ENCODE data around the gene NHLRC2. TPM values are rescaled to one million over a fixed set of nuclear protein-coding genes. Genes with fewer than 3 reads are reported as not detected.

Gene NHLRC2
- total RNA-seq, 2 donors from 2014 or later: 37.7 to 54.9 TPM

GRCh38 chr10:113908236-113908635 lies 53.8 kb downstream of the NHLRC2 start:
- H3K36me3 Mint-ChIP-seq (ENCODE audit: low read depth): peaks cover 36% of the 10 kb centered on the region

GRCh38 chr10:113911113-113911512 lies 56.7 kb downstream of the NHLRC2 start:
- peaks cover 17% of the 10 kb centered on the region for H3K36me3 Mint-ChIP-seq (ENCODE audit: low read depth)
- WGBS, 2 experiments (ENCODE audit: insufficient coverage in 1 of 2, insufficient read length in 1 of 2): no CpG with 5 or more reads among the region's 1 CpG
- H3K4me1 Mint-ChIP-seq: no peaks in the 10 kb centered on the region
- no peak for DNase-seq
- TF ChIP-seq, protein P1, sequence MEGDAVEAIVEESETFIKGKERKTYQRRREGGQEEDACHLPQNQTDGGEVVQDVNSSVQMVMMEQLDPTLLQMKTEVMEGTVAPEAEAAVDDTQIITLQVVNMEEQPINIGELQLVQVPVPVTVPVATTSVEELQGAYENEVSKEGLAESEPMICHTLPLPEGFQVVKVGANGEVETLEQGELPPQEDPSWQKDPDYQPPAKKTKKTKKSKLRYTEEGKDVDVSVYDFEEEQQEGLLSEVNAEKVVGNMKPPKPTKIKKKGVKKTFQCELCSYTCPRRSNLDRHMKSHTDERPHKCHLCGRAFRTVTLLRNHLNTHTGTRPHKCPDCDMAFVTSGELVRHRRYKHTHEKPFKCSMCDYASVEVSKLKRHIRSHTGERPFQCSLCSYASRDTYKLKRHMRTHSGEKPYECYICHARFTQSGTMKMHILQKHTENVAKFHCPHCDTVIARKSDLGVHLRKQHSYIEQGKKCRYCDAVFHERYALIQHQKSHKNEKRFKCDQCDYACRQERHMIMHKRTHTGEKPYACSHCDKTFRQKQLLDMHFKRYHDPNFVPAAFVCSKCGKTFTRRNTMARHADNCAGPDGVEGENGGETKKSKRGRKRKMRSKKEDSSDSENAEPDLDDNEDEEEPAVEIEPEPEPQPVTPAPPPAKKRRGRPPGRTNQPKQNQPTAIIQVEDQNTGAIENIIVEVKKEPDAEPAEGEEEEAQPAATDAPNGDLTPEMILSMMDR (conservative IDR thresholded peaks at IDR 0.05): no peak
- H3K27ac Mint-ChIP-seq: no peak overlapping the region
- H3K4me1 ChIP-seq (ENCODE audit: control insufficient read depth, insufficient read depth, low read length): no peaks in the 10 kb centered on the region
- H3K4me3 Mint-ChIP-seq: no peak overlapping the region
- no peak overlapping the region for H3K9ac ChIP-seq (ENCODE audit: extremely low read depth, low read length, poor library complexity, severe bottlenecking)
- no peaks in the 10 kb centered on the region for H3K9me3 ChIP-seq (ENCODE audit: control insufficient read depth, low read length)
- H3K27me3 Mint-ChIP-seq (ENCODE audit: insufficient read depth): no peaks in the 10 kb centered on the region
- peaks cover 60% of the 10 kb centered on the region for H3K36me3 ChIP-seq (ENCODE audit: control insufficient read depth, insufficient read depth, low read length)
- H3K27me3 ChIP-seq (ENCODE audit: control insufficient read depth, insufficient read depth, low read length, poor library complexity, severe bottlenecking): no peaks in the 10 kb centered on the region
- no peak overlapping the region for H3K27ac ChIP-seq (ENCODE audit: low read depth, low read length)
- no peaks in the 10 kb centered on the region for H3K9me3 Mint-ChIP-seq
- no peak overlapping the region for H3K4me3 ChIP-seq (ENCODE audit: low read length)

More at GRCh38 chr10:113908236-113908635, 53.8 kb downstream of the NHLRC2 start:
- Mint-ChIP-seq H3K4me3 (no peak overlapping the region), H3K27ac (no peak overlapping the region), H3K4me1 (no peaks in the 10 kb centered on the region), H3K27me3 (ENCODE audit: insufficient read depth) (no peaks in the 10 kb centered on the region), H3K9me3 (no peaks in the 10 kb centered on the region)
- TF ChIP-seq, protein P1 (conservative IDR thresholded peaks at IDR 0.05): no peak
- Histone ChIP-seq H3K36me3 (ENCODE audit: control insufficient read depth, insufficient read depth, low read length) (peaks cover 86% of the 10 kb centered on the region), H3K4me3 (ENCODE audit: low read length) (no peak overlapping the region), H3K9me3 (ENCODE audit: control insufficient read depth, low read length) (no peaks in the 10 kb centered on the region), H3K9ac (ENCODE audit: extremely low read depth, low read length, poor library complexity, severe bottlenecking) (no peak overlapping the region), H3K27me3 (ENCODE audit: control insufficient read depth, insufficient read depth, low read length, poor library complexity, severe bottlenecking) (no peaks in the 10 kb centered on the region), H3K27ac (ENCODE audit: low read depth, low read length) (no peak overlapping the region), H3K4me1 (ENCODE audit: control insufficient read depth, insufficient read depth, low read length) (no peaks in the 10 kb centered on the region)
- DNase-seq: no peak
- WGBS, 2 experiments (ENCODE audit: insufficient coverage in 1 of 2, insufficient read length in 1 of 2): 96 to 100% methylated on average over 1 of the region's 1 CpG

DNA sequence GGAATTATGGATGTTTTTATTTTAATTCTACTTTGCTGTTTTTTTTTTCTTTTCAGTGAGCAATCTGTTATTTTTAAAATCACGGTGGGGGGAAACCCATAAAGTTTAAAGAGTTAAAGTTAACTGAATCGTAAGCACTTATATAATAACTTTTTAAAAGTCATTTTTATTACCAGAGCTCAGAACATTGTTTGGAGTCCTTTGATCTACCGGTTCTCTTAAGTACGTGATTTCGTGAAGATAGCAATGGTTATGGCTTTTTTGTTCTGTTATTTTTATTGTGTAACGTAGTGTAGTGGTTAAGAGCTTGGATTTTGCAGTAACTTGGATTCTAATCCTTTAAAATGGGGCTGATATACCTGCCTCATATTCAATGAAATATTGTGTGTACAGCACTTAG lies 57.4 kb downstream of the NHLRC2 start:
- no peaks in the 10 kb centered on the region for H3K27me3 ChIP-seq (ENCODE audit: control insufficient read depth, insufficient read depth, low read length, poor library complexity, severe bottlenecking)
- 94 to 100% methylated on average over 2 to 4 of the region's 6 CpGs for WGBS, 2 experiments (ENCODE audit: insufficient coverage in 1 of 2, insufficient read length in 1 of 2)
- TF ChIP-seq, protein P1 (conservative IDR thresholded peaks at IDR 0.05): no peak
- no peak overlapping the region for H3K4me3 Mint-ChIP-seq
- peaks cover 57% of the 10 kb centered on the region for H3K36me3 ChIP-seq (ENCODE audit: control insufficient read depth, insufficient read depth, low read length)
- H3K27ac ChIP-seq (ENCODE audit: low read depth, low read length): no peak overlapping the region
- H3K4me1 Mint-ChIP-seq: no peaks in the 10 kb centered on the region
- no peaks in the 10 kb centered on the region for H3K9me3 Mint-ChIP-seq
- no peak for DNase-seq
- no peaks in the 10 kb centered on the region for H3K27me3 Mint-ChIP-seq (ENCODE audit: insufficient read depth)
- no peaks in the 10 kb centered on the region for H3K4me1 ChIP-seq (ENCODE audit: control insufficient read depth, insufficient read depth, low read length)
- H3K4me3 ChIP-seq (ENCODE audit: low read length): no peak overlapping the region
- H3K36me3 Mint-ChIP-seq (ENCODE audit: low read depth): peaks cover 16% of the 10 kb centered on the region
- H3K27ac Mint-ChIP-seq: no peak overlapping the region
- no peak overlapping the region for H3K9ac ChIP-seq (ENCODE audit: extremely low read depth, low read length, poor library complexity, severe bottlenecking)
- no peaks in the 10 kb centered on the region for H3K9me3 ChIP-seq (ENCODE audit: control insufficient read depth, low read length)
